Pancreas (tissue), 10 donors: Measurements from ENCODE around the gene DSE. TPM values are rescaled to one million over a fixed set of nuclear protein-coding genes. Genes with fewer than 3 reads are reported as not detected.

Experiments
- ATAC-seq, 4 donors: fragments of 200-7000 bp; cut with Tn5 transposase; one replicate each; pipeline versions ENCODE4 v1.8.0 to v1.9.1; 2020; ENCODE audit warnings: mild to moderate bottlenecking in 4 of 4, moderate library complexity in 4 of 4
- DNase-seq, 6 donors: peaks; one replicate each; pipeline ENCODE4 v3.0.0-alpha.2; 2020
- FAIRE-seq: peaks from 2 replicates; lab custom pipeline; 2012; peaks lifted over from hg19 to GRCh38; lab: Jason Lieb, UNC
- H3K27ac ChIP-seq, 4 donors: fragments of 200-600 bp; sonication (generic); 1 replicate in 3 of 4; 2 replicates in 1 of 4; pipeline versions ENCODE4 v1.5.0 to v1.8.0; 2020
- H3K27me3 ChIP-seq, 4 donors: fragments of 200-600 bp; one replicate each; pipeline ENCODE4 v1.8.0; 2021
- H3K36me3 ChIP-seq, 3 donors: fragments of 200-600 bp; sonication (generic) in 1 of 3; one replicate each; pipeline versions ENCODE4 v1.5.0 to v1.8.0; 2020 to 2021
- H3K4me1 ChIP-seq, 3 donors: fragments of 200-600 bp; one replicate each; pipeline ENCODE4 v1.8.0; 2021
- H3K4me3 ChIP-seq, 4 donors: fragments of 200-600 bp; sonication (generic) in 2 of 4; one replicate each; pipeline versions ENCODE4 v1.5.0 to v1.8.0; 2020 to 2021
- H3K9me3 ChIP-seq, 4 donors: fragments of 200-600 bp; one replicate each; pipeline ENCODE4 v1.8.0; 2021
- CTCF ChIP-seq, 4 donors: fragments of 200-600 bp; sonication (generic) in 3 of 4; IDR thresholded peaks; one replicate each; pipeline versions ENCODE4 v1.5.0 to v1.8.0; 2021; ENCODE audit warnings: antibody characterized with exemption in 4 of 4
- WGBS, 2 donors: extraction: QIAGEN DNeasy Blood & Tissue Kit; methylation state at CpG; one replicate each; pipeline ENCODE4 v1.1.7; 2013; 5-methylcytosine and 5-hydroxymethylcytosine counted together
- intact Hi-C, 3 donors: fragments of 100-400 bp; cut with DNase I; formaldehyde crosslinking; loops; one replicate each; pipeline versions ENCODE4 v1.11.1 to v1.14.2; 2022
- polyA plus RNA-seq, 2 donors: library from polyadenylated mRNA; stranded (reverse); fragments of 200-250 nt; gene quantifications; one replicate each; pipeline ENCODE4 v1.2.3, GENCODE V29; 2013
- total RNA-seq, 6 donors: library from RNA; stranded (reverse); fragmentation: NEBNext Ultra II Directional in 4 of 6; extraction: Animal tissue kit (Norgen Biotek cat#: 25700) in 4 of 6; gene quantifications; one replicate each; pipeline versions ENCODE4 v1.2.1 to v1.2.4, GENCODE V29; 2021 to 2023
- donor health status: healthy with polysubstance abuse.
- donor health status: DM: no; HTN: no; CAD: no; lungs with moderate emphysema.
- donor health status: DM: no; HTN: no; CAD: no.
- donor health status: control.
- donor health status: control.
- donor health status: Bipolar disorder and iron deficiency.
- donor health status: DM: yes; HTN: yes; CAD: no.
- donor health status: DM: no; HTN: no; CAD: no.
- donor health status: DM: no; HTN: no; CAD: no.
- donor health status: DM: yes; HTN: yes; CAD: no.

Gene DSE
- total and polyA plus RNA-seq, 8 donors = 1.7 to 19.2 (median 2.8) TPM

GRCh38 chr6:116351101-116351500 lies 19.6 kb upstream of the DSE start:
- intact Hi-C loops = no loop called here
- TF ChIP-seq CTCF (IDR thresholded peaks at IDR 0.05) = no peak
- FAIRE-seq = no peak

GRCh38 chr6:116352515-116353471 lies 18.0 kb upstream of the DSE start:
- no peak for TF ChIP-seq CTCF (IDR thresholded peaks at IDR 0.05)
- H3K36me3 ChIP-seq = no peaks in the 10 kb centered on the region
- WGBS, 2 donors = 72 to 76% methylated on average over 3 of the region's 3 CpGs
- H3K4me3 ChIP-seq = no peak overlapping the region
- H3K27ac ChIP-seq = no peak overlapping the region
- no peaks in the 10 kb centered on the region for H3K27me3 ChIP-seq
- ATAC-seq = peak in 3 of 4 donors; percentile 32 to 68 (median 51)
- peaks cover 0 to 3% (median 0%) of the 10 kb centered on the region in 4 donors for H3K9me3 ChIP-seq
- FAIRE-seq = no peak
- no peak for DNase-seq
- no peaks in the 10 kb centered on the region for H3K4me1 ChIP-seq
- intact Hi-C loops = no loop called here

More at GRCh38 chr6:116351101-116351500, 19.6 kb upstream of the DSE start:
- no peak for DNase-seq
- Histone ChIP-seq H3K4me3 (no peak overlapping the region), H3K36me3 (no peaks in the 10 kb centered on the region), H3K4me1 (no peaks in the 10 kb centered on the region), H3K27me3 (no peaks in the 10 kb centered on the region), H3K9me3 (peaks cover 0 to 3% (median 0%) of the 10 kb centered on the region in 4 donors), H3K27ac (no peak overlapping the region)
- WGBS, 2 donors = 75 to 76% methylated on average over 2 of the region's 2 CpGs
- ATAC-seq = no peak

GRCh38 chr6:116354236-116354635 lies 16.5 kb upstream of the DSE start:
- FAIRE-seq (no peak), ATAC-seq (no peak), DNase-seq (no peak)
- intact Hi-C loops = no loop called here
- WGBS, 2 donors = 81 to 91% methylated on average over 1 of the region's 1 CpG
- Histone ChIP-seq H3K4me3 (no peak overlapping the region), H3K27ac (no peak overlapping the region), H3K4me1 (no peaks in the 10 kb centered on the region), H3K27me3 (no peaks in the 10 kb centered on the region), H3K36me3 (no peaks in the 10 kb centered on the region), H3K9me3 (peaks cover 0 to 3% (median 0%) of the 10 kb centered on the region in 4 donors)
- no peak for TF ChIP-seq CTCF (IDR thresholded peaks at IDR 0.05)

GRCh38 chr6:116355796-116356195 lies 15.0 kb upstream of the DSE start:
- Histone ChIP-seq H3K27ac (no peak overlapping the region), H3K4me3 (no peak overlapping the region), H3K36me3 (no peaks in the 10 kb centered on the region), H3K9me3 (peaks cover 0 to 3% (median 0%) of the 10 kb centered on the region in 4 donors), H3K4me1 (no peaks in the 10 kb centered on the region), H3K27me3 (no peaks in the 10 kb centered on the region)
- no peak for TF ChIP-seq CTCF (IDR thresholded peaks at IDR 0.05)
- intact Hi-C loops = no loop called here
- peak in 1 of 4 donors; percentile 25 for ATAC-seq
- DNase-seq = no peak
- FAIRE-seq = no peak
- WGBS, 2 donors = 91 to 95% methylated on average over 3 of the region's 3 CpGs

- Histone ChIP-seq H3K27ac (no peak overlapping the region), H3K4me1 (no peaks in the 10 kb centered on the region), H3K9me3 (no peaks in the 10 kb centered on the region), H3K4me3 (no peak overlapping the region), H3K36me3 (no peaks in the 10 kb centered on the region), H3K27me3 (no peaks in the 10 kb centered on the region)
- intact Hi-C loops = no loop called here
- no peak for DNase-seq
- 81% methylated on average over 1 of the region's 1 CpG for WGBS, 2 donors
- TF ChIP-seq CTCF (IDR thresholded peaks at IDR 0.05) = no peak
- no peak for ATAC-seq
- FAIRE-seq = peak; percentile 26
Measured at GRCh38 chr6:116359131-116359530, 11.6 kb upstream of the DSE start.
